ENCODE results near the gene TCFL5. TPM values are rescaled to one million over a fixed set of nuclear protein-coding genes. Genes with fewer than 3 reads are reported as not detected.

TCFL5 gene
- total and polyA plus RNA-seq, 3 donors from 2014 or later: 66.4 to 184 (median 85.3) TPM

DNA sequence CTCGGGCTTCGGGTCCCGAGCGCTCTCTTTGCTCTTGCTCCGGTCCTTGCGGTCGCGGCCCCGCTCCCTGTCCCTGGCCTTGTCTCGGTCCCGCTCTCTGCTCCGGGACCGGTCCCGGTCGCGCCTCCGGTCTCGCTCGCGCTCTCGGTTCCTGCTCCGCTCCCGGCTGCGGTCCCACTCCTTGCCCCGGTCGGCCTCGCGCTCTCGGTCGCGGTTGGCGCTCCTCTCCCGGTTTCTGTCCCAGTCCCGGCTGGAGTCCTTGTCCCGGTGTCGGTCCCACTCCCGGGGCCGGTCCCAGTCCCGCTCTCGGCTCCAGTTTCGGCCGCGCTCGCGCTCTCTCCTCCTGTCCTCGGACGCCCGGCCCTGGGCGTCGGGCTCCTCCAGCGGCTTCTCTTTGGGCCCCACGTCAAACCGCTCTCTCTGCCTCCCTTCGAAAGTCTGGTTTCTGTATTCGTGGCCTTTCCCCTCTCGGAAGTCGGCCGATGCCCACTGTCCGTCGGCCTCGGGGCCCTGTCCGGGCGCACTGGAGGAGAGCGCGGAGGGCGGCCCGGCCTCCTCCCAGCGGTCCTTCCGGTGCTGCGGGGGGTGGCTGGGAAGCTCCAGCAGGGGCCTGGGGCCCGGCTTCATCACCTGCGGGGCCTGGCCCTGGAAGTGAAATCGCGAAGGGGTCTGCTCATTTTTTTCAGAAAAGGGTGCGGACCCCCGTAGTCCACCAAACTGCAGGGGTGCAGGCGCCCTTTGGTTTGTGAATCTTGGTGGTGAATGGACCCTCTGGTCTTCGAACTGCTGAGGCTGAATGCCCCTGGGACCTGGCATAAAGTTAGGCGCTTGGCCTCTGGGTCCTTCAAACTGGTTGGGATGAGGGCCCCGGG lies 17.9 kb upstream of the TCFL5 start:
- Histone ChIP-seq H3K4me3 (peak overlapping the region in 1 of 2 donors; percentile 21), H3K27ac (peak overlapping the region in 1 of 2 donors; percentile 0), H3K36me3 (ENCODE audit: low read depth, missing control alignments) (no peaks in the 10 kb centered on the region), H3K9me3 (no peaks in the 10 kb centered on the region), H3K27me3 (no peaks in the 10 kb centered on the region), H3K4me1 (peaks cover 22% of the 10 kb centered on the region)
- WGBS, 2 donors: 60 to 67% methylated on average over 54 to 80 of the region's 80 CpGs
- intact Hi-C loops (cut with DNase I; ENCODE audit: low total_unique reads): no loop called here
- TF ChIP-seq CTCF (IDR thresholded peaks at IDR 0.05) (no peak), POLR2A (IDR thresholded peaks at IDR 0.05) (no peak)
- no peak for DNase-seq

DNA sequence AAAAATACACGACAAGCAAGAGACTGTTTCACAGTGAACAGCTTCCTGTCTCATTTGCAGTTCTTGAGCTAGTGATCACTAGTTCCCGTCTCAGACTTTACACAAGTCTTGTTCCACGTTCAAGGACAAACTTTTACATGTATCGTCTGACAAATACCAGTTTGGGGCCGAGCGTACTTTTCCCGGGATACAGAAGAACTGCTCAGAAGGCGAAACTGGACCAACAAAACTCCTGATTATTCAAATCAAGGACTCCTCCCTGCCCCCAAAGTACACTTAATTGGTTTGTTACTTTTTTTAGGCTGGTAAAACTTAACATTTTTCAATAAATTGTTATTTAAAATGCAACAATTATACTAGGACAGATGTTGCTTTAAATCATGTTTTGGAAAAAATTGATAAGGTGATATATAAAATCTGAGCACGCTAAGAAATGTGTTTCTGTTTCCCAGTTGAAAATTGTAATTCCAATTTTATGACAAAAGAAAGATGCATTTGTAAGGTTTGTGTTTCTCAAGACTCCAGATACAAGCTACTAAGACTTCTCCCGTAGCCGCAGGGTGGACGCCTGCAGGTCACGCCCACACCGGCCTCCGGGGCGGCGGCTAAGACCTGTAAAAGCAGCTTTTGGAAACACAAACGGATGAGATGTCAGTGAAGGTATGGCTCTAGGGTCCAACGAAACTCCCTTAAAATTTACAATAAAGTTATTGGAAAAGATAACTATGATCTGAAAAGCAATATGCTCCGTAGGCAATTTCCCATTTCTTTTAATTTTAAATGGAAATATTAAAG lies 16.8 kb upstream of the TCFL5 start:
- TF ChIP-seq POLR2A (IDR thresholded peaks at IDR 0.05): no peak
- H3K4me3 ChIP-seq: peak overlapping the region in 1 of 2 donors; percentile 21
- no peaks in the 10 kb centered on the region for H3K27me3 ChIP-seq
- no peaks in the 10 kb centered on the region for H3K9me3 ChIP-seq
- peaks cover 22% of the 10 kb centered on the region for H3K4me1 ChIP-seq
- no peaks in the 10 kb centered on the region for H3K36me3 ChIP-seq (ENCODE audit: low read depth, missing control alignments)
- peak; percentile 53 for DNase-seq
- 28 to 43% methylated on average over 20 of the region's 20 CpGs for WGBS, 2 donors
- intact Hi-C loops (cut with DNase I; ENCODE audit: low total_unique reads): no loop called here
- peak overlapping the region in 1 of 2 donors; percentile 85 for H3K27ac ChIP-seq

DNA sequence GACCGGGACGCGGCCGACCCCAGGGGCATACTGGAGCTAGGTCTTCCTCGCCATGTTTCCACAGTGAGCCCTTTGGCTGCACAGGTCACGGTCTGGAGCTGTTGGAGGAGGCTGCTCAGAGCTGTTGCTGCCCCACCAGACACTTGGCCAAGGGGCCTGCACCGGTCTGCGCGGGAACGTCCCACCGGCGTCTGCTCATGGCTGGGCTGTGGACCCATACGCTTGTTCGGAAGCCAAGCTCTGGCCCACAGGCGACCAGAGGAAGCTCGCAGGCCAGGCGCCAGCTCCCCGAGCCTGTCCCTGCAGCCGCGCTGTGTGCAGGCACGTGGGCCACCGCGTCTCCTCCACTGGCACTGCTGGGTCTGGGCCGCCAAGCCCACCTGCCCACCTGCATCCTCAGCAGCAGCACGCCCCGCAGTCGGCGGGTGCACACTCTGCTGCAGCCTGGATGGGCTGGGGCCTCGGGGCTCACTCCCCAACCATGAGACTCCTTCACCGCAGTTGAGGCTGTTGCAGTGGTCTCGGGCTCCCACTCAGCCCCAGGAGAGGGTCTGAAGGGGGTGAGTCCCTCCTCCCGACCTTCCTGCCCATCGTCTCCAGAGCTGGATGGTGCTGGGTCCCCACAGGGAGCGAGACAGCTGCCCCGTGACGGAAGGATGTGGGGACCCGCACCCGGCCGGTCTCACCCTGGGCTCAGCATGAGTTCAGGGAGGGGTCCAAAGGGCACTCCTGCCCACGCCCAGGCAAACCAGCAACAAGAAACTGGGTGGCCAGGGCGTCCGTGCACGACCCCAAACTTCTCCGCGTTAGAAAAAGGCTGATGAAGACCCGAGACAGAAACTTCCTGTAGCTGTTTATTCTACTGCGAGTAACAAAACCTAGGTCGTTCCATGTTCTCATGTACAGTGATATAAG lies 15.5 kb upstream of the TCFL5 start:
- Histone ChIP-seq H3K27ac (peak overlapping the region; percentile 53 to 85), H3K36me3 (ENCODE audit: low read depth, missing control alignments) (no peaks in the 10 kb centered on the region), H3K27me3 (no peaks in the 10 kb centered on the region), H3K4me3 (no peak overlapping the region), H3K9me3 (no peaks in the 10 kb centered on the region), H3K4me1 (peaks cover 22% of the 10 kb centered on the region)
- DNase-seq: peak; percentile 83
- WGBS, 2 donors: 45 to 57% methylated on average over 23 to 48 of the region's 48 CpGs
- intact Hi-C loops (cut with DNase I; ENCODE audit: low total_unique reads): no loop called here
- no peak for TF ChIP-seq CTCF (IDR thresholded peaks at IDR 0.05)
- no peak for TF ChIP-seq POLR2A (IDR thresholded peaks at IDR 0.05)

- TF ChIP-seq CTCF (IDR thresholded peaks at IDR 0.05) (no peak), POLR2A (IDR thresholded peaks at IDR 0.05) (no peak)
- 47 to 74% methylated on average over 12 to 13 of the region's 13 CpGs for WGBS, 2 donors
- Histone ChIP-seq H3K4me3 (no peak overlapping the region), H3K27me3 (no peaks in the 10 kb centered on the region), H3K4me1 (peaks cover 22% of the 10 kb centered on the region), H3K27ac (peak overlapping the region; percentile 53 to 85), H3K9me3 (no peaks in the 10 kb centered on the region), H3K36me3 (ENCODE audit: low read depth, missing control alignments) (no peaks in the 10 kb centered on the region)
- no peak for DNase-seq
- intact Hi-C loops (cut with DNase I; ENCODE audit: low total_unique reads): no loop called here
Measured at GRCh38 chr20:62876501-62876901, 14.9 kb upstream of the TCFL5 start.
